EH (cell line): ENCODE data around the gene PDE7B.
"Not testable (repeated sequence)": the region's sequence is repeated elsewhere in the genome, so short reads cannot be mapped to it uniquely, and the experiment has no call there.

Source experiments
- DNase-seq: peaks from one replicate; pipeline ENCODE4 v3.0.0-alpha.2; 2015; ENCODE audit warnings: low read depth

PDE7B gene

GRCh38 chr6:136073216-136073615, 221.7 kb downstream of the PDE7B start:
- DNase-seq: peak; percentile 69

DNA sequence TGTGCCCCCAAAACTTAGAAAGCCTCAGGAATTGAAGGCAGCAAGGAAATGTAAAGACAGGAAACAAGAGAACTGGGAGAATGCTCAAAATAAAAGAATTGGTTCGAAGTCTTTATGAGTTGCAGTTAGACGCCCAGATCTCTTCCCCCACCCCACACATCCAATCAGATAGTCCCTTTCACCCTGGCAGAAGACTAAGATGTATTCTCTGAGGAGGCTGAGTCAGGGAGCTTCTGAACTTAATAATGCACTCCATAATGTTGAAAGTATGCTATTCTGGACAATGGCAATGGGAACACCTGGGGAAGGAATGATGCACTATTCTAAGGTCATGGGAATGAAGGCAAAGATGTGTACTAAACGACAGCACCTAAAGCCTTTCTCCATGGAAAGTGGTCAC, 225.0 kb downstream of the PDE7B start:
- no peak for DNase-seq

DNA sequence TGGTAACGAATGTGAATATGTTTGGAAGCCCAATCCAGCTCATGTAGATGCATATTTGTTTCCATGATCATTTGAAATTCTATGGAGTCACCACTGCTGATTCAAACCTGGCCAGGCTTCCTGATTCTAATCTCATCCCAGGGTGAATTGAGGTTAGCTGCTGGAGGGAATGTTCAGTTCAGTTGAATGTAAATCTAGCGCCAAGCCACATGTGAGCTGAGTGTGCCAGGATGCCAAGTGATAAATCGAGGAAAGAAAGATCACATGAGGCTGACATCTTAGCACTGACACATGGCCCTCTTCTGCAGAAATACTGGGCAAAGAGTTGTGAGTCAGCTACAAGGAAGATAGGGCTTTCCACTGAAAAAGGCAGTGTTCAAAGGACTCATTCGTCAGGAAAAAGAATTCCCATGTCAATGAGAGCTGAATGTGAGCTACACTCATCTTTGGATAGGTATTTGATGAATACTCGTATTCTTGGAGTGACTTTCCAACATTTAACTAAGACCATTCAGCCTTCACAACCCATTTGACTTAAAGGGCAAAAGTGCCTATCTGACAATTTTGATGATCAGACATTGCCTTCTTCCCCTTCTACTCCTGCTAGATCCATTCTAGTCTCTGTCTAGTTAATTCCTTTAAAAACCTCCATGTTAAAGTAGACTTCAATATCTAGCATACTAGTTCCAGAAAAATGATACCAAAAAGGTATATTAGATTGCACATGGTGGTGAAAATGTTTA, 226.5 kb downstream of the PDE7B start:
- DNase-seq: peak; percentile 96

GRCh38 chr6:136079701-136080565, 228.4 kb downstream of the PDE7B start:
- DNase-seq: no peak

- no peak for DNase-seq
Observed at GRCh38 chr6:136083540-136083939, 232.0 kb downstream of the PDE7B start.

DNA sequence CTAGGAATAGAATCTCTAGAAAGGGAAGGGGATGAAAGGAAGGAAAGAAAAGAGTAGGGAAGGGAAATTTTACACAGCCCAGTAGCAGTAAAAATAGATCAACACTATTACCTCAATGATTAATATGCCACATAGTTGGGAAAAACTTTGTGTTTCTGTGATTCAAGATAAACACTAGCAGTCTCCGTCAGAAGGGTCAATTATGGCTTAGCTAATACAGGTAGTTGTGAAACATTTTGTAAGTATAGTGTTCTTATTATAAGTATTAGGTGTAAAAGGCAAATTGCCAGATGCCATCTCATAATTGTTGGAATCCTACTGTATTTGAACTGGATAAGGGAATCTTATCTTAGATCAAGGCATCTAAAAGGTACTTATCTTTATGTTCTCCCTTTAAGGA, 232.9 kb downstream of the PDE7B start:
- DNase-seq: no peak

- DNase-seq: peak; percentile 72
Observed at GRCh38 chr6:136085370-136086115, 234.0 kb downstream of the PDE7B start.

DNA sequence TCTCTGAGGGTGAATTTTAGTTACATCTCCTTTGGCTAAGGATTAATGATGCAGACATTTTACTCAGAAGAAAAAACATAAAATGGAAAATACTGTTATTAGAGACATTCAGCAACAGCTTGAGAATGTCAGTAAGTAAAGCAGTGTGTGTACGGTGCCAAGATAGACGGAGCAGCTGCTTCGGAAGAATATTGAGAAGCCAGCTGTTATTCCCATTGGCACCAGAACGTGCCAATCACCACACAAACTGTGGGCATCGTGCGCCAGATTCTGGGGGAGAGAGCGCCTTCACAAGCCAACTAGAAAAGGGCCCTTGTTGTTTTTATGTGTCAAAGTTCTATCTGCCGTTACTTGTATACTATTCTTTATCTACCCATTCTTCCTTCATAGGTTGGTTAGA, 235.2 kb downstream of the PDE7B start:
- DNase-seq: no peak

GRCh38 chr6:136087986-136088385, 236.5 kb downstream of the PDE7B start:
- DNase-seq: peak; percentile 60

DNA sequence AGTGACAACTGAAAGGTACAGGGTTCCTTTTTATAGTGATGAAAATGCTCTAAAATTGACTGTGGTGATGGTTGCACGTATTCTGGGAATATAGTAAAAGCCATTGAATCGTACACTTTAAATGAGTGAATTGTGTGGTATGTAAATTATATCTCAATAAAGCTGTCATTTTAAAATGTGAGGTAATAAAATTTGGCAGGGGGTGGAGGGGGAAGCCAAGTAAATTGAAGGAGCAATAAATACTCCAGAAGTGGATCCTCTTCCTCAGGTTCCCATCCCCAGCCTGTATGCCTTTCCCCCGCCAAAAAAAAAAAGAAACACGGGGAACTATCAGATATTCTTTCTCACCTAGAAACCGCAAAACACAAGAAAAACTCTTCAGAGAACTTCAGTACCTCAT, 237.2 kb downstream of the PDE7B start:
- no peak for DNase-seq

DNA sequence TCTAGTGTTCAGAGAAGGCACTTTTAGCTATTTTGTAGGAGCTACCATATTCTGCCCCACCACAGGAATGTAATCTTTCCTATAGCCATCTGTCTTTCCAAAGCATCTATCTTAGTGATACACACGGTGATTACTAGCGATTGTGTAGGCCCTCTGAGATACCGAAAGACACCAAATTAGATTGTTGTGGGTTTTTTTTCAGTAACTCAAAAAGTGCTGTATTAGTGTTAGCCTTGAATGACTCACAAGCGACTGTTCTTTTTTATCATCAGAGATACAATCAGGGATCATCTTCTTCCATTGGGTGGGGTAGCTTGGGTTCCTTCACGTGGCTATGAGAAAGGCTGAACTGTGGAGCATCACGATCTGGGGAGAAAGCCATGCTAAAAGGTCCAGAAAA, 238.4 kb downstream of the PDE7B start:
- DNase-seq: peak; percentile 73

- peak; percentile 87 for DNase-seq
Observed at GRCh38 chr6:136090929-136091328, 239.4 kb downstream of the PDE7B start.

GRCh38 chr6:136092897-136093296, 241.4 kb downstream of the PDE7B start:
- no peak for DNase-seq

DNA sequence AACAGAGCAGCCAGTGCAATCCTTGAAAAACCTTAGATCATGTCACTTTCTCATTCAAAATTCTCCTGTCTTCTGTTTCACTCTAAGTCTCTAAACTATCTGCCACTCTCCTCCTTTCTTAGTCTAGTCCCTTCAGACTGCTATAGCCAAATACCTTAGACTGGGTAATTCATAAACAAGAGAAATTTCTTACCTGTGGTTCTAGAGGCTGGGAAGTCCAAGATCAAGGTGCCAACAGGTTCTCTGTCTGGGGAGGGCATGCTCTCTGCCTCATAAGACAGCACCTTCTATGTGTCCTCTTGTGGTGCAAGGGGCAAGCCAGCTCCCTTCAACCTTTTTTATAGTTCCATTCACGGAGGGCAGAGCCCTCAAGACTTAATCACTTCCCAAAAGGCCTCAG, 242.3 kb downstream of the PDE7B start:
- no peak for DNase-seq

- DNase-seq: no peak
Observed at GRCh38 chr6:136094812-136095211, 243.3 kb downstream of the PDE7B start.

DNA sequence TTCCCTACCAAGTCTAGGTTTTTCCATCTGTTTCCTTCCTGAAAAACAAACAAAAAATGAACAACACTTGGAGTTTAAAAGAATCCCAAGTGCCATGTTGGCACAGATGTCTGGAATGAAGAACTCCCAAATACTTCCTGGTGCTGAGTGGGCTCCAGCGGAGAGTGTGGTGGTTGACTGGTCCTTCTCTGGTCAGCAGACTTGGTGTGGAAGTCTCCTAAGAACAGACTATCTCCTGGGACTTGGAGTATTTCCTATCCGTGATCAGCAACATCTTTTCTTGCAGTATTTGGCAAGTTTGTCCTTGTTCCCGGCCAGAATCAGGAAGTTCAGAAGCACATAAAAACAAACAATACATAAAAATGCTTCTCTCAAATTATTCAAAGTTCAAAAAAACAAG, 244.5 kb downstream of the PDE7B start:
- peak; percentile 56 for DNase-seq

GRCh38 chr6:136102991-136103688, 251.6 kb downstream of the PDE7B start:
- peak; percentile 52 for DNase-seq

- DNase-seq: peak; percentile 32
Observed at GRCh38 chr6:136103763-136104311, 252.3 kb downstream of the PDE7B start.

- DNase-seq: no peak
Observed at GRCh38 chr6:136104556-136104955, 253.1 kb downstream of the PDE7B start.

- not testable (repeated sequence) for DNase-seq
Observed at GRCh38 chr6:136105797-136106196, 254.3 kb downstream of the PDE7B start.

DNA sequence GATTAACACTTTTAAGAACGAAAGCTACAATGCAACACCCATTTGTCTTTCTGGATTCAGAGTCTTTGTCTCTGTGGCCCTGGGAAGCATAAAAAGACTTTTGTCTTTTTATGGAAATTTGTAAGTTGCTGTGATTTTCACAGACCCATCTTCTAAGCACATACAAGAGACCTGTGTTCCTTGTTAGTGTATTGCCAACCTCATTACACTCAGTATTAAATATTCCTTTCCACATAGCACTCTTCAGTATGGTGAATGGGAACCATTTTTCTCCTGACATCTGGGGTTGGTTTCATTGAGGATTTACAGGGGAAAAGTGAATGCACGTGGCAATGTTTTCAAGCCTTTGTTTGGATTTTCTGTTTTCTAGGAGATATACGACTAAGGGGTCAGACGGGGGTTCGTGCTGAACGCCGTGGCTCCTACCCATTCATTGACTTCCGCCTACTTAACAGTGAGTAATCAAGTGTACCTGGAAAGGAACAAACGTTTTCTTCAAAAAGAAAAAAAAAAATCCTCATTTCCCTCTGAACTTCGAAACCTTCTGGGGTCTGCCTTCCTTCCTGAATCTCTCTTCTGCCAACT, 257.0 kb downstream of the PDE7B start:
- DNase-seq: no peak
